CD4-positive, CD25-positive, alpha-beta regulatory T cell (primary cell): Measurements from ENCODE around the gene PROB1. TPM values are rescaled to one million over a fixed set of nuclear protein-coding genes. Genes with fewer than 3 reads are reported as not detected.

Experiments
- ATAC-seq, 2 donors: fragments of 150-1000 bp; cut with Tn5 transposase; one replicate each; pipeline ENCODE4 v1.10.0; 2021; ENCODE audit warnings: low read depth in 2 of 2, moderate number of reproducible peaks in 2 of 2, moderate library complexity in 1 of 2
- DNase-seq, 3 donors: peaks; one replicate each; pipeline versions ENCODE4 v3.0.0 to v3.0.0-alpha.2; 2012 to 2022; ENCODE audit warnings: mixed read lengths in 1 of 3
- H3K27ac ChIP-seq: one replicate; pipeline ENCODE4 v1.7.0; 2013; ENCODE audit warnings: mild to moderate bottlenecking, low read length; ENCODE audit not compliant: insufficient read depth, poor library complexity, severe bottlenecking
- H3K27me3 ChIP-seq: one replicate; pipeline ENCODE4 v1.7.0; 2013; ENCODE audit warnings: low read length; ENCODE audit not compliant: control insufficient read depth, insufficient read depth
- H3K36me3 ChIP-seq: one replicate; pipeline ENCODE4 v1.7.0; 2013; ENCODE audit warnings: mild to moderate bottlenecking, low read length, moderate library complexity; ENCODE audit not compliant: control insufficient read depth, insufficient read depth
- H3K4me1 ChIP-seq: 2 replicates; pipeline ENCODE4 v1.7.0; 2013; ENCODE audit warnings: mild to moderate bottlenecking, low read length; ENCODE audit not compliant: insufficient read depth, control insufficient read depth, poor library complexity, severe bottlenecking
- H3K4me3 ChIP-seq: one replicate; pipeline ENCODE4 v1.7.0; 2013; ENCODE audit warnings: low read depth, mild to moderate bottlenecking, low read length, moderate library complexity
- H3K9me3 ChIP-seq, 2 experiments: 1 replicate in 1 of 2; 2 replicates in 1 of 2; pipeline ENCODE4 v1.7.0; 2013; ENCODE audit warnings: low read length in 2 of 2, mild to moderate bottlenecking in 1 of 2, moderate library complexity in 1 of 2; ENCODE audit not compliant: control insufficient read depth in 2 of 2
- H3K27ac Mint-ChIP-seq, 3 donors: one replicate each; pipeline ENCODE4 v1.8.0; 2020 to 2022; ENCODE audit warnings: mild to moderate bottlenecking in 3 of 3, mixed read lengths in 3 of 3, moderate library complexity in 2 of 3
- H3K27me3 Mint-ChIP-seq: one replicate; pipeline ENCODE4 v1.8.0; 2022; ENCODE audit warnings: mild to moderate bottlenecking, mixed read lengths
- H3K36me3 Mint-ChIP-seq: one replicate; pipeline ENCODE4 v1.8.0; 2020; ENCODE audit warnings: mixed read lengths
- H3K4me1 Mint-ChIP-seq, 4 donors: one replicate each; pipeline ENCODE4 v1.8.0; 2020 to 2022; ENCODE audit warnings: mixed read lengths in 4 of 4, mild to moderate bottlenecking in 1 of 4
- H3K4me3 Mint-ChIP-seq, 4 donors: one replicate each; pipeline ENCODE4 v1.8.0; 2020 to 2022; ENCODE audit warnings: mild to moderate bottlenecking in 4 of 4, mixed read lengths in 4 of 4, moderate library complexity in 3 of 4
- H3K9me3 Mint-ChIP-seq, 7 donors: one replicate each; pipeline ENCODE4 v1.8.0; 2020 to 2022; ENCODE audit warnings: mixed read lengths in 7 of 7, mild to moderate bottlenecking in 3 of 7, moderate library complexity in 2 of 7
- polyA plus RNA-seq, 4 donors: library from polyadenylated mRNA; unstranded; fragments of 300-500 nt; fragmentation: Illumina TruSeq; gene quantifications; one replicate each; pipeline ENCODE4 v1.2.3, GENCODE V29; 2021
- total RNA-seq: library from RNA; stranded (reverse); gene quantifications from one replicate; pipeline ENCODE4 v1.2.3, GENCODE V29; 2022

PROB1 gene
- total and polyA plus RNA-seq, 5 donors from 2014 or later = 0.25 to 1.2 (median 0.67) TPM

GRCh38 chr5:139394123-139394653, 716 bp downstream of the PROB1 start:
- H3K9me3 ChIP-seq = no peaks in the 10 kb centered on the region
- peaks cover 0 to 2% (median 0%) of the 10 kb centered on the region in 7 donors for H3K9me3 Mint-ChIP-seq
- no peaks in the 10 kb centered on the region for H3K36me3 Mint-ChIP-seq
- H3K27ac ChIP-seq = no peak overlapping the region
- H3K27me3 ChIP-seq = no peaks in the 10 kb centered on the region
- peak overlapping the region in 3 of 4 donors; percentile 63 to 91 (median 90) for H3K4me3 Mint-ChIP-seq
- H3K27me3 Mint-ChIP-seq = peaks cover 4% of the 10 kb centered on the region
- H3K4me1 ChIP-seq = peaks cover 51% of the 10 kb centered on the region
- no peak overlapping the region for H3K27ac Mint-ChIP-seq
- ATAC-seq = no peak
- H3K4me3 ChIP-seq = peak overlapping the region; percentile 72
- H3K4me1 Mint-ChIP-seq = peaks cover 0 to 40% (median 26%) of the 10 kb centered on the region in 4 donors
- no peaks in the 10 kb centered on the region for H3K36me3 ChIP-seq
- DNase-seq = peak; percentile 38 to 78 (median 53)

GRCh38 chr5:139393497-139394122, 1.3 kb downstream of the PROB1 start:
- Mint-ChIP-seq H3K9me3 (peaks cover 0 to 2% (median 0%) of the 10 kb centered on the region in 7 donors), H3K4me3 (peak overlapping the region; percentile 90 to 97 (median 93)), H3K4me1 (peaks cover 0 to 45% (median 26%) of the 10 kb centered on the region in 4 donors), H3K27me3 (peaks cover 4% of the 10 kb centered on the region), H3K36me3 (no peaks in the 10 kb centered on the region), H3K27ac (peak overlapping the region in 2 of 3 donors; percentile 36 to 83)
- Histone ChIP-seq H3K4me3 (peak overlapping the region; percentile 72), H3K27me3 (no peaks in the 10 kb centered on the region), H3K36me3 (no peaks in the 10 kb centered on the region), H3K9me3 (no peaks in the 10 kb centered on the region), H3K27ac (no peak overlapping the region), H3K4me1 (peaks cover 53% of the 10 kb centered on the region)
- DNase-seq (no peak), ATAC-seq (no peak)

GRCh38 chr5:139392678-139393496, 2.0 kb downstream of the PROB1 start:
- H3K27ac Mint-ChIP-seq = peak overlapping the region; percentile 63 to 86 (median 83)
- peak overlapping the region; percentile 90 to 97 (median 93) for H3K4me3 Mint-ChIP-seq
- no peaks in the 10 kb centered on the region for H3K36me3 Mint-ChIP-seq
- Histone ChIP-seq H3K4me3 (peak overlapping the region; percentile 72), H3K9me3 (no peaks in the 10 kb centered on the region), H3K27me3 (no peaks in the 10 kb centered on the region), H3K36me3 (no peaks in the 10 kb centered on the region), H3K4me1 (peaks cover 53% of the 10 kb centered on the region), H3K27ac (peak overlapping the region; percentile 61)
- peaks cover 0 to 2% (median 0%) of the 10 kb centered on the region in 7 donors for H3K9me3 Mint-ChIP-seq
- peak; percentile 70 to 90 (median 72) for DNase-seq
- H3K4me1 Mint-ChIP-seq = peaks cover 0 to 47% (median 26%) of the 10 kb centered on the region in 4 donors
- peak; percentile 73 to 75 for ATAC-seq
- peaks cover 4% of the 10 kb centered on the region for H3K27me3 Mint-ChIP-seq

GRCh38 chr5:139392324-139392677, 2.6 kb downstream of the PROB1 start:
- ATAC-seq = peak in 1 of 2 donors; percentile 16
- Mint-ChIP-seq H3K36me3 (no peaks in the 10 kb centered on the region), H3K4me1 (peaks cover 0 to 47% (median 26%) of the 10 kb centered on the region in 4 donors), H3K27ac (peak overlapping the region in 2 of 3 donors; percentile 83 to 89), H3K9me3 (peaks cover 0 to 2% (median 0%) of the 10 kb centered on the region in 7 donors), H3K4me3 (peak overlapping the region; percentile 90 to 97 (median 93)), H3K27me3 (peaks cover 4% of the 10 kb centered on the region)
- Histone ChIP-seq H3K4me3 (no peak overlapping the region), H3K4me1 (peaks cover 53% of the 10 kb centered on the region), H3K27ac (peak overlapping the region; percentile 61), H3K36me3 (no peaks in the 10 kb centered on the region), H3K9me3 (no peaks in the 10 kb centered on the region), H3K27me3 (no peaks in the 10 kb centered on the region)
- no peak for DNase-seq

GRCh38 chr5:139391570-139392323, 3.2 kb downstream of the PROB1 start:
- Mint-ChIP-seq H3K4me3 (peak overlapping the region; percentile 83 to 95 (median 92)), H3K27me3 (no peaks in the 10 kb centered on the region), H3K36me3 (no peaks in the 10 kb centered on the region), H3K27ac (peak overlapping the region; percentile 84 to 95 (median 89)), H3K9me3 (peaks cover 0 to 2% (median 0%) of the 10 kb centered on the region in 7 donors), H3K4me1 (peaks cover 0 to 47% (median 22%) of the 10 kb centered on the region in 4 donors)
- ATAC-seq (no peak), DNase-seq (peak in 1 of 3 donors; percentile 72)
- no peaks in the 10 kb centered on the region for H3K27me3 ChIP-seq
- H3K9me3 ChIP-seq = no peaks in the 10 kb centered on the region
- no peak overlapping the region for H3K4me3 ChIP-seq
- peaks cover 53% of the 10 kb centered on the region for H3K4me1 ChIP-seq
- no peaks in the 10 kb centered on the region for H3K36me3 ChIP-seq
- peak overlapping the region; percentile 61 for H3K27ac ChIP-seq

GRCh38 chr5:139390639-139391569, 4.0 kb downstream of the PROB1 start:
- peaks cover 53% of the 10 kb centered on the region for H3K4me1 ChIP-seq
- peak overlapping the region; percentile 7 for H3K4me3 ChIP-seq
- H3K27ac Mint-ChIP-seq = peak overlapping the region; percentile 84 to 95 (median 89)
- H3K36me3 ChIP-seq = no peaks in the 10 kb centered on the region
- H3K27me3 Mint-ChIP-seq = no peaks in the 10 kb centered on the region
- peaks cover 0 to 1% (median 0%) of the 10 kb centered on the region in 7 donors for H3K9me3 Mint-ChIP-seq
- H3K27ac ChIP-seq = peak overlapping the region; percentile 65
- H3K4me3 Mint-ChIP-seq = peak overlapping the region; percentile 83 to 95 (median 92)
- no peaks in the 10 kb centered on the region for H3K9me3 ChIP-seq
- peaks cover 0 to 52% (median 22%) of the 10 kb centered on the region in 4 donors for H3K4me1 Mint-ChIP-seq
- H3K27me3 ChIP-seq = no peaks in the 10 kb centered on the region
- DNase-seq = no peak
- no peak for ATAC-seq
- no peaks in the 10 kb centered on the region for H3K36me3 Mint-ChIP-seq
